ENCODE results near the gene ADAMTS17.
A peak's percentile ranks its signal among the peaks of the same experiment; 100 is the strongest.

Gene ADAMTS17

GRCh38 chr15:100191161-100191560, 150.6 kb downstream of the ADAMTS17 start:
- no peak for TF ChIP-seq CTCF (conservative IDR thresholded peaks at IDR 0.05)
- H3K27ac ChIP-seq, result peak overlapping the region; percentile 33; the same call in 1 of the 2 replicates

GRCh38 chr15:100190675-100191074, 151.1 kb downstream of the ADAMTS17 start:
- H3K27ac ChIP-seq, result no peak overlapping the region
- no peak for TF ChIP-seq CTCF (conservative IDR thresholded peaks at IDR 0.05)

GRCh38 chr15:100189849-100190248, 151.9 kb downstream of the ADAMTS17 start:
- TF ChIP-seq CTCF (conservative IDR thresholded peaks at IDR 0.05), result no peak
- no peak overlapping the region for H3K27ac ChIP-seq

GRCh38 chr15:100189319-100189718, 152.5 kb downstream of the ADAMTS17 start:
- TF ChIP-seq CTCF (conservative IDR thresholded peaks at IDR 0.05), result no peak
- no peak overlapping the region for H3K27ac ChIP-seq

GRCh38 chr15:100187677-100188076, 154.1 kb downstream of the ADAMTS17 start:
- H3K27ac ChIP-seq, result no peak overlapping the region
- TF ChIP-seq CTCF (conservative IDR thresholded peaks at IDR 0.05), result no peak

GRCh38 chr15:100186960-100187359, 154.8 kb downstream of the ADAMTS17 start:
- H3K27ac ChIP-seq, result no peak overlapping the region
- no peak for TF ChIP-seq CTCF (conservative IDR thresholded peaks at IDR 0.05)

GRCh38 chr15:100186366-100186765, 155.4 kb downstream of the ADAMTS17 start:
- H3K27ac ChIP-seq, result no peak overlapping the region
- TF ChIP-seq CTCF (conservative IDR thresholded peaks at IDR 0.05), result no peak

Data from VCaP (cell line).